Measurements from ENCODE around the gene ATAD1. TPM values are rescaled to one million over a fixed set of nuclear protein-coding genes. Genes with fewer than 3 reads are reported as not detected.
"Not testable (repeated sequence)": the region's sequence is repeated elsewhere in the genome, so short reads cannot be mapped to it uniquely, and the experiment has no call there.

The ATAD1 gene
- total RNA-seq, 1 experiment from 2014 or later: 48.8 TPM

GRCh38 chr10:87740254-87740655 lies 77.8 kb downstream of the ATAD1 start:
- Histone ChIP-seq H3K36me3 (ENCODE audit: control insufficient read depth, insufficient read depth, low read length) (no peaks in the 10 kb centered on the region; the same call in 1 of the 2 replicates), H3K9me3 (no peaks in the 10 kb centered on the region), H3K27me3 (replicated peaks; ENCODE audit: control insufficient read depth, insufficient read depth, low read length) (no peaks in the 10 kb centered on the region), H3K4me3 (ENCODE audit: low read depth, low read length) (no peak overlapping the region), H3K4me1 (0 out of 2 replicates have a peak, but pooled peaks cover 4% of the 10 kb centered on the region)
- no peak for TF ChIP-seq CTCF (IDR thresholded peaks at IDR 0.05; ENCODE audit: insufficient read depth in 1 of 2, low read depth in 1 of 2, low read length in 1 of 2, severe bottlenecking in 1 of 2, unreplicated experiment in 1 of 2)
- Mint-ChIP-seq H3K4me1 (ENCODE audit: low read depth, unreplicated experiment) (no peaks in the 10 kb centered on the region), H3K27ac (ENCODE audit: unreplicated experiment) (no peak overlapping the region), H3K36me3 (ENCODE audit: insufficient read depth, unreplicated experiment) (no peaks in the 10 kb centered on the region), H3K27me3 (ENCODE audit: insufficient read depth, unreplicated experiment) (no peaks in the 10 kb centered on the region), H3K4me3 (ENCODE audit: unreplicated experiment) (no peak overlapping the region), H3K9me3 (ENCODE audit: unreplicated experiment) (no peaks in the 10 kb centered on the region)
- intact Hi-C loops (cut with micrococcal nuclease; ENCODE audit: unreplicated experiment): no loop called here
- CTCF ChIA-PET: no interaction called here
- DNase-seq: no peak
- POLR2A ChIA-PET: no interaction called here
- no TSS peak for BruUV-seq (replicated peaks)

GRCh38 chr10:87739703-87740102 lies 78.3 kb downstream of the ATAD1 start:
- Histone ChIP-seq H3K9me3 (no peaks in the 10 kb centered on the region), H3K4me3 (ENCODE audit: low read depth, low read length) (no peak overlapping the region), H3K4me1 (0 out of 2 replicates have a peak, but pooled peaks cover 4% of the 10 kb centered on the region), H3K36me3 (ENCODE audit: control insufficient read depth, insufficient read depth, low read length) (no peaks in the 10 kb centered on the region), H3K27me3 (replicated peaks; ENCODE audit: control insufficient read depth, insufficient read depth, low read length) (no peaks in the 10 kb centered on the region)
- intact Hi-C loops (cut with micrococcal nuclease; ENCODE audit: unreplicated experiment): no loop called here
- no peak for TF ChIP-seq CTCF (IDR thresholded peaks at IDR 0.05; ENCODE audit: insufficient read depth in 1 of 2, low read depth in 1 of 2, low read length in 1 of 2, severe bottlenecking in 1 of 2, unreplicated experiment in 1 of 2)
- ChIA-PET POLR2A (no interaction called here), CTCF (no interaction called here)
- no peaks in the 10 kb centered on the region for H3K4me1 Mint-ChIP-seq (ENCODE audit: low read depth, unreplicated experiment)
- H3K27ac Mint-ChIP-seq (ENCODE audit: unreplicated experiment): no peak overlapping the region
- no peaks in the 10 kb centered on the region for H3K27me3 Mint-ChIP-seq (ENCODE audit: insufficient read depth, unreplicated experiment)
- BruUV-seq (replicated peaks): no TSS peak
- H3K36me3 Mint-ChIP-seq (ENCODE audit: insufficient read depth, unreplicated experiment): no peaks in the 10 kb centered on the region
- DNase-seq: no peak
- no peak overlapping the region for H3K4me3 Mint-ChIP-seq (ENCODE audit: unreplicated experiment)
- H3K9me3 Mint-ChIP-seq (ENCODE audit: unreplicated experiment): no peaks in the 10 kb centered on the region

GRCh38 chr10:87738253-87738652 lies 79.8 kb downstream of the ATAD1 start:
- intact Hi-C loops (cut with micrococcal nuclease; ENCODE audit: unreplicated experiment); H3K27me3 Mint-ChIP-seq (ENCODE audit: insufficient read depth, unreplicated experiment); H3K9me3 ChIP-seq; H3K4me1 Mint-ChIP-seq (ENCODE audit: low read depth, unreplicated experiment); BruUV-seq (replicated peaks); H3K27me3 ChIP-seq (replicated peaks; ENCODE audit: control insufficient read depth, insufficient read depth, low read length); H3K4me3 ChIP-seq (ENCODE audit: low read depth, low read length); H3K36me3 Mint-ChIP-seq (ENCODE audit: insufficient read depth, unreplicated experiment); H3K4me1 ChIP-seq; CTCF ChIA-PET; H3K9me3 Mint-ChIP-seq (ENCODE audit: unreplicated experiment); H3K4me3 Mint-ChIP-seq (ENCODE audit: unreplicated experiment); DNase-seq; H3K36me3 ChIP-seq (ENCODE audit: control insufficient read depth, insufficient read depth, low read length); POLR2A ChIA-PET; H3K27ac Mint-ChIP-seq (ENCODE audit: unreplicated experiment): not testable (repeated sequence)
